ENCODE measurements around the gene SERPINA3.
"Not testable (repeated sequence)": the region's sequence is repeated elsewhere in the genome, so short reads cannot be mapped to it uniquely, and the experiment has no call there.

Gene SERPINA3

DNA sequence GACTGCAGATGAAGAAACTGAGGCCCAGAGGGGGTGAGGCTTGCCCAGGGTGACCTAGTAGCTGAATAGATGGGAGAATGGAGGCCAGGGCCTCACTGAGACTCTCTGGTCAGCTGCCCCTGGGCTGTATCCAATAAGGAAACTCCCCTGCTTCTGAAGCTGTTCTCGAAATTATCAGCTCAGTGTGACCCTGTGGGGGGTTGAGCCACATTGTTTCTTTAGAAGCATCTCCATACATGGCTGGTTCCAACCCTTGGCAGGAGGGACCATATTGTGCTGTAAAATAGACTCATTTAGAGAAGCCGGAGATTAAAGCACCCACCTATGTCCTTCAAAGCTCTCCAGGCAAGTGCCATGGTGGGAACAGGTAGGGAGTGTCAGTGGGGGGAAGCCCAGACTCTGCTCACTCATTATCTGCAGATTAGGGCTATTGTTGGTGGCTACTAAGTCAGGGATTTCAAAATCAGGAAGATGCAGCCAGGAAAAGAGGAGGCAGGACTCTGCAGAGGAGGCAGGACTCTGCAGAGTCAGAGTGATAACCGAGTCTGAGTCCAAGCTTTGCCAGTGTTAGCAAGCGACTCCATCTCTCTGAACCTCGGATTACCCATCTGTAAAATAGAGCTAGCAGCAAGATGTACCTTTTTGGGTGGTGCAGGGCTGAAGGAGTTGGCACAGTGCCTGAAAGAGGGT lies 27.5 kb upstream of the SERPINA3 start:
- in situ Hi-C loops (cut with MboI; ENCODE audit: low sequenced_read_pairs) = no loop called here

DNA sequence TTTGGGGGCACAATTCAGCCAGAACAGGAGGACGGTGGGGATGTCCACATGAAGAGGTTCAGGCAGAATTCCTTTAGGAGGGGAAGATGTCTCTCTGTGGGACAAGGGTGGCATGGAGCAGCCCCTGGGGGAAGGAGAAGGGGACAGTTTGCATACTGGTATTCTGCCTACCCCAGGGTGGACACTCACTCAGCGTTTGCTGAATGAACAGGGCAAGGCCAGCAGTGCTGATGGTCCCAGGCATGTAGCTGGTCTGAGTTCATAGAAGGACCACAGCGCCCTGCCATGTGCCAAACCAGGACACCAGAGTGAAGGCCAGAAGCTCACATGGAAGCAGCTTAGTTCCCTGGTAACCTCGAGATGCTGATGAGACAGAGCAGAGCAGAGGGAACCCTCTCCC lies 25.6 kb upstream of the SERPINA3 start:
- in situ Hi-C loops (cut with MboI; ENCODE audit: low sequenced_read_pairs) = no loop called here

DNA sequence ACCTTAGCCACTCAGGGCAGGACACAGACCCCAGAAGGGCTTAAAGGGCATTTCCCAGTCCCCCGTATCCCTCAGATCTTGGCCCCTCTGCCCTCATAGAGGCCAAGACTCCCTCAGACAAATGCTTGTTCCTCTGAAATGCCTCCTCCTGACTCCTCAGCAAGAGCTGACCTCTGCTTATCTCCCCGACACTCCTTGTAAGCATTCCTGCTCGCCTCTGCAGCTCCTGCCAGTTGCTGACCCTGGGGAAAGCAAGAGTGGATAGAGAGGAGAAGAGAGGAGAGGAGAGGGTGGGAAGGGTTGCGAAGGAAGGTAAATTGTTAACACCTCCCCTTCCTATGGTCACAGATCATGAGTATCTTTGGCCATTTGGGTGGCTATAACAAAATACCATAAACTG lies 23.9 kb upstream of the SERPINA3 start:
- in situ Hi-C loops (cut with MboI; ENCODE audit: low sequenced_read_pairs) = no loop called here

DNA sequence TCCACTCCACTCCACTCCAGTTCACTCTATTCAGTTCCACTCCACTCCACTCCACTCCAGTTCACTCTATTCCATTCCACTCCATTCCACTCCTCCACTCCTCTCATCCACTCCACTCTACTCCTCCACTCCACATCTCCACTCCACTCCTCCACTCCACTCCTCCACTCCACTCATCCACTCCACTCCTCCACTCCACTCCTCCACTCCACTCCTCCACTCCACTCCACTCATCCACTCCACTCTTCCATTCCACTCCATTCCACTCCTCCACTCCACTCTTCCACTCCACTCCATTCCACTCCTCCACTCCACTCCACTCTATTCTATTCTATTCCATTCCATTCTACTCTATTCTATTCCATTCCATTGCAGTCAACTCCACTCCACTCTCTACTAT lies 21.1 kb upstream of the SERPINA3 start:
- in situ Hi-C loops (cut with MboI; ENCODE audit: low sequenced_read_pairs) = no loop called here

DNA sequence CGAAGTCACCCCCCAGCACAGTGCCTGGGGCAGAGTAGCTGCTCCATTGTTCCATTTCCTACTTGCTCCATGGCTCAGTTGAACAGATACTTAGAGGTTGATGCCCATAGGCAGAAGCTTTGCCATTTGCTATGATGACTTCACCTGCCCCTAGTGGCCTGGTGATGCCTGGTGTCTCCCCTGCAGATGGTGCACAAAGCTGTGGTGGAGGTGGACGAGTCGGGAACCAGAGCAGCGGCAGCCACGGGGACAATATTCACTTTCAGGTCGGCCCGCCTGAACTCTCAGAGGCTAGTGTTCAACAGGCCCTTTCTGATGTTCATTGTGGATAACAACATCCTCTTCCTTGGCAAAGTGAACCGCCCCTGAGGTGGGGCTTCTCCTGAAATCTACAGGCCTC lies 20.3 kb upstream of the SERPINA3 start:
- in situ Hi-C loops (cut with MboI; ENCODE audit: low sequenced_read_pairs) = no loop called here

DNA sequence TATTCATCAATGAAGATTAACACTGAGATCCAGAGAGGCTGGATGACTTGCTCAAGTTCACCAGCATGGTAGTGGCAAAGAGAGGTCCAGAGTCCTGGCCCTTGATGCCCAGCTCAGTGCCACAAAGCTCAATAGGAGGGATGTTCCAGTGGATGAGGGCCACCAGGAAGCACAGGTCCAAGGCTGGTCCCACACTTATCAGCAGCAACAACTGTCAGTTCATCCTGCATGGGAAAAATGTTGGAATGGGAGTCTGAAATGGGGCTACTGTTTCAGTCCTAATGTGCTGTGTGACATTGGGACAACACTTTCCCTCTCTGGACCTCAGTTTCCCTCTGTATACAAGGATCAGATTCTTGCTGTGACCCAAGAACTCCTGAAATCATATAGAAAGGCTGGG lies 19.7 kb upstream of the SERPINA3 start:
- in situ Hi-C loops (cut with MboI; ENCODE audit: low sequenced_read_pairs) = no loop called here

DNA sequence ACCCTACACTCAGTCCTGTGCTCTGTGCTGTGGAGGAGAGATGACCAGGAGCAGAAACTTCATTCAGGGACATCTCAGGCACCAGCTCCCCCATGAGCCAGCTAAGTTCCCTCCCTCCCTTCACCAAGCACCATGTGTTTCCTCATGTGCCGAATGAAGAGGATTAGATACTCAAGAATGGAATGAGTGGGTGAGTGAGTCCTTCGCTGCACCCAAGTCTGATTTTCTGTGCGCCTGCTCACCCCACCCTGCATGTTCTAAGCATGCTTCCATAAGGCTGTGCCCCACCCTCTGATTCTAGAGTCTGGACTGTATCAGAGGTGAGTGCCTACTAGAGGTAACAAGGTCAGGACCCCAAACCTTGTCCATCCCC lies 18.8 kb upstream of the SERPINA3 start:
- in situ Hi-C loops (cut with MboI; ENCODE audit: low sequenced_read_pairs) = no loop called here

DNA sequence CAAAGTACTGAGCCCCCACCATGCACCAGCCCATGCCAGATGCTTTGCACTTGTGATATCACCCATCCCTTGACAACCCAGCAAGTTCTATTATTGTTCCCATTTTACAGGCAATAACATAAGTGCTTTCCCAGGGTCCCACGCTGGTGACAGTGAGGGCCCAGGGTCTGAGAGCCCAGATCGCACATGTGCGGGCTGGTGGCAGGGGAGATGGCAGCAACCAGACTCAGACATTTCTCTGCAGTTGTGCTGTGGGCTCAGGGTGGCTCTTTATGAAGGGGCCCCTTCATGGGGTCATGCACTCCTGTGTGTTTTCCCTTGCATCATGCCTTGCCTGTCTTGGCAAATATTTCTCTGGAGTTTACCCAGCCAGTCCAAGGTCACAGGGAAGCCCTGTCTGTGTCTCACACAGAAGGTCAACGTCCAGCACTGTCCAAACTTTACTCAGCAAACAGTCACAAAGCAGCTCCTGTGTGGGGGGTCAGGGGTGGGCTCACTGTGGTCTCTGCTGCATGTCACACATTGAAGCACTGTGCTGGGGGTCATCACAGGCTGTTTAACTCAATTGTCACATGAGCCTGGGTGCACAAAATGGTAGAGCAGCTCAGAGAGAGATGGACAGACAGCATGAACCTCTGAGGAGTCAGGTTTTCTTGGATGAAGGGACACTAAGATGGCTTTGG lies 18.3 kb upstream of the SERPINA3 start:
- in situ Hi-C loops (cut with MboI; ENCODE audit: low sequenced_read_pairs) = no loop called here

DNA sequence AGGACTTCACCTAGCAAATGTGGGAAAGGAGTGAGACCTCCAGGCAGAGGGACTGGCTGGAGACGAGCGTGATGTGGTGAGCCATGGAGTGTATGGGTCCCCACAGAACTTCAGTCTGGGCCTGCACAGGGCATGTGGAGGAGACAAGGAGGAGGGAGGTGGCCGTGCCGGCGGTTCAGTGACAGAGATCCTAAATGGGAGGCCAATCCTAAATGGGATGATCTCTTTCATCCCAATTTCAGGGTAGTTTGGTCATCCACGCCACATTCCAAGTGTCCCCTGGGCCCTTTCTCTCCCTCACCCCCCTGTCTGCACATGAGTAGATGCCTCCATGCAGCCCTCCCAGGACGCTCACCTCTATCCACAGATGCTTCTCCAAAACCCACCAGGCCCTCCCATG lies 17.8 kb upstream of the SERPINA3 start:
- in situ Hi-C loops (cut with MboI; ENCODE audit: low sequenced_read_pairs) = no loop called here

DNA sequence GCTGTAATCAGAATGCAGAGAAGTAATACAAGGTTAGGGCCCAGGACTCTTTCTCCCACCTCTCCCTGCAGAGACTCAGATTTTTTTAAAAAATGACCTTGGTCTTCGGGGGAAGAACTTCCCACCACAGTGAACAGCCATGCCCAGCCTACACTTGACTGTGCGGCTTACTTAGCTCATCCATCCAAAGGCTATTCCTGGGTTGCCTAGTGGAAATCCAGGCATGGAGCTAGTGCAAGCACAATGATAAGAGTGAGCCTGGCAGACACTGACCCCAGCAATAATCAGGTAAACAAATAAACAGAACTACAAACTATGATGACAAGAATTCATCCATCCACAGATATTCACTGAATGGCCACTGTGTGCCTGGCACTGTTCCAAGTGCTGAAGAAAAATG lies 16.3 kb upstream of the SERPINA3 start:
- in situ Hi-C loops (cut with MboI; ENCODE audit: low sequenced_read_pairs) = no loop called here

DNA sequence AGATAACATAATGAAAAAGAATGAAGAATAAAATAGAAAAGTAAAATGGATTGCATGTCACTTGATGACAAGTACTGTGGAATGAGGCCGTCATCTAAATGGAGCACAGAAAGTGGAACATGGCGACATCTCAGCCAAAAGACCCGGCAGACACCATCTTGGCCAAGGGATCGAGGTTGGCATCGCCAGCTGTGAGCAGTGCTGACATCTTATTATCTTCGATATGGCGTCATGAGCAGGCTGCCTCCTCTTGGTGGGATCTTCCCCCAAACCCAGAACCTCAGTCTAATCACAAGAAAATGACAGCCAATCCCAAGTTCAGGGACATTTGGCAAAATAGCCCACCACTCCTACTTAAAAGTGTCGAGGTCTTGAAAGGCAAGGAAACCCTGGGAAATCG lies 15.8 kb upstream of the SERPINA3 start:
- in situ Hi-C loops (cut with MboI; ENCODE audit: low sequenced_read_pairs) = no loop called here

DNA sequence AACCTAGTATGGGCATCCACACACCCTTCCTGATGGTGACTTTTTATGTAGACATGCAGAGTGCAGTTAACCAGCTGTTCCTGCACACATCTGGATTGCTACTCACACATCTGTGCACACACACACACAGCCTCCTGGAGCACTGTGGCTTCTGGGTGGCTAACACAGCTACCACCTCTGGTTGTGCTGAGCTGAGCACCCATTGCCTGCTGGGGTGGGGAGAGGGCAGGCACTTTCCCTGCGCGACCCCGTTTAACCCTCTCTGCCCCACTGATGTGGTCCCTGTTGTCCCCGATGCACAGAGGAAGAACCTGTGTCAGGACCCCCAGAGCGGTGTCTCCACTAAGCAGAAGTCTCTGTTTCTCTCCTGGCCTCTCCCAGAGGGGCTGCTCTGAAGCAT lies 14.4 kb upstream of the SERPINA3 start:
- in situ Hi-C loops (cut with MboI; ENCODE audit: low sequenced_read_pairs) = no loop called here

DNA sequence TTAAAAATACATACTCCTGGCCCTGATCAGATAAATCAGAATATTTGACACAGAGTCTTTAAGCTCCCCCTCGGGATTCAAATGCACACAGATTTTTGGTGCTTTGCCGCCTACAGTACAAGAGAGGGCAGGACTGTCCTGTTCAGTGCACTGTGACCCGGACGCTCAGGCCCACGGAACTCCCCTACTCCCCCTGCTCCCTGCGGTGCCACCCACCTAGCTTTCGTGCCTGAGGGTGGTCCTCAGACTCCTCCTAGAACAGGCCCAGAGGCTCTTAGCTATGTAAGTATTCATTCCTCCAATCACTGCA lies 13.7 kb upstream of the SERPINA3 start:
- in situ Hi-C loops (cut with MboI; ENCODE audit: low sequenced_read_pairs) = no loop called here

DNA sequence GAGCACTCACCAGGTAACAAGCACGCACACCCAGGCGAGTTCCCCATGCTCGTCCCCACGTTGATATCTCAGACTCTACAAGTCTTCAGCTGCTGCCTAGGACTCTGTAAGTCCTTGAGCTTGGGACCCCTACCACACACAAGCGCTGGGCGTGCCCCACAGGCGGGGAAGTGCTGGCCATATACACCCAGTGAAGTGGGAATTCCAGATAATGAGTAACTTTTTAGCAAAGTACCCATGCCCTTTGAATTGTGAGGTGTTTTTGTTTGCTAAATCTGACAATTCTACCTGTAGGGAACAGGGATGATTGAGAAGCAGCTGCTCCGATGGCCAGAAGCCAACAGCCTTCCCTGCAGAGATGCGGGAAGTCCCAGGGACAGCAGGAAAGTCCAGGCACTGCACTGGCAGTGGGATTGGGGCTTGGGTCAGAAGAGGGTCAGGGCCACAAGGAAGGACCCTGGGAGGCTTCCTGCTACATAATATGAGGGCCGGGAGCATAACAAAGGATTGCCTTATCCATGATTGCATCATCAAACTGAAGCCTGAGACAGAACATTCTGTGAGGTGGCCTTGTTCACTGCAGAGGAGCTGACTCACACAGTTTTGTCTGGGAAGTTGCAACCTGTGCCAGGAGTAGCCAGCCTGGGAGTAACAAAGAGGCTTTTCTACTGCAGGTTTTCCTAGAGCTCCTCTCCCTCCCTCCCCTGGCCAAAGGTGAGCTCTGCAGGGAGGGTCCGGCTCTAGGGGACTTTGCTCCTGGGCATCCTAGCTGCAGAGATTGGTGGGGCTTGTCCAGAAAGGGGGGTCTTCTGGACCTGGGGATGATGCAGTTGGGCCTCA lies 13.2 kb upstream of the SERPINA3 start:
- in situ Hi-C loops (cut with MboI; ENCODE audit: low sequenced_read_pairs) = no loop called here

DNA sequence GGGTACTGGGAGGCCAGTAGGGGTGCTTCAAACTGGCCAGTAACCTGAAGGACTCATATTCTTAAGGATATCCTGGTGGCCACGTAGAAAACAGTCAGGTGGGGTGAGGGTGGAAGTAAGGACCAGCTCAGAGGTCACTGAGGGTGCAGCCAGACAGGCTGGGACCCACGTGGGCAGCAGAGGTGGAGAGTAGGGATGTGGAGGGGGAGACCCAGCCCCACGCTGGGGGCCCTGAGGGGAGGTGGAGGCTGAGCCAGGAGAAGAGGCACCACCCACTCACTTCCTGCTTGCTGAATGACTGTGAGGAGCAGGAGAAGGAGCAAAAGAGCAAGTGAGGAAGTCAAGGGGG lies 12.6 kb upstream of the SERPINA3 start:
- in situ Hi-C loops (cut with MboI; ENCODE audit: low sequenced_read_pairs) = no loop called here

DNA sequence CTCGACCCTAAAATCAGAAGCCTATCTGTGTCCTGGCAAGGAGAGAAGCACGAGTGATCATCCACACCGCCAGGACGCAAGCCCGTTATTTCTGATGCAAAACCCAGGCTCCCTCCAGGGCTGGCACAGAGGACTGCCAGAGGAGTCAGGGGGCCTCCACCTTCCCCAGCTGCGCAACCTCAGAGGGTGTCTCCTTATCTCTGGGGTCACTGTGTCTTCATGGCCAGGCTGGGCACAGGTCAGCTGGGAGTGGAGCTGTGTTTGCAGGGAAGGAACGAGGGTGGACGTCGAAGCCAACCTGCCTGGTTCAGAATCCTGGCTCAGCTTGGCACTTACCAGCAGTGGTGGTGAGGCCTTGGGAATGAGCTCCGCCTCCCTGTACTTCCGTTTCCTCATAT lies 12.0 kb upstream of the SERPINA3 start:
- in situ Hi-C loops (cut with MboI; ENCODE audit: low sequenced_read_pairs) = no loop called here

DNA sequence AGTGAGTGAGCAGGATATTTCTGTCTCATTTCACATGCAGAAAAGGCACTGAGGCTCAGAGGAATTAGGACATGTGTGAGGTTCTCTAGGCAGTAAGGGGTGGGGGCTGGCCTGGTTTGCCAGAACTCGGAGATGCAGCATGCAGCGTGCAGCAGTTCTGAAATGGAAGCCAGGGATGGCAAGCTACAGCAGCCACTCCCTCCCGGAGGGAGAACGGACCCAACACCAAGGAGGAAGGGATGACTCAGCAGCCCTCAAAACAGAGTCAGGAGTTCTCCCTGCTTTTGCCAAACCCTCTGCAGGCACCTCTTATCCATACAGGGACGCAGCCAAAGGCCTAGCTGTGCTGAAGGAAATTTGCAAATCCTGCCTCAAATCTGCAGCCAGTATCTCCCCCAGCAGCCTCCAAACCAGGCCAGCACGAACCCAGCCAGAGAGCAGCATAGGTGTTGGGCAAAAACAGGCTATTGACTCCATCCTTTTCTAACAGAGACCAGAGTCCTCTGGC lies 10.3 kb upstream of the SERPINA3 start:
- in situ Hi-C loops (cut with MboI; ENCODE audit: low sequenced_read_pairs) = no loop called here

DNA sequence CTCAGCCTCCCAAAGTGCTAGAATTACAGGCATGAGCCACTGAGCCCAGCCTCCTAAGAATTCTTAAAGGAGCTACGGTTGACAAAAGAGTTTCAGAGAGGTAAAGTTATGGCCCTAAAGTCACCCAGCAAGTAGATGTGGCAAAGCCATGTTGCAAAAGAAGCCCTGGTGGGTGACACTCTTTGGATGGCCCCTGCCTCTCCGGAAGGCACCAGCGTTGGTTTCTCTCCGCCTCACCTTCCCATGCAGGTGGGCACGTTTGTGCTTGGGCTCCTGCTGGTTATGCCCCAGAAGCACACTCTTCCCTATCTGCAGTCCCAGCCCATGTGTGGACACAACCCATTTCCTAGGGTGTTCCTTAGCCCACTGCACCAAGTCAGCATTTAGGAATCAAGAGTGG lies 9.5 kb upstream of the SERPINA3 start:
- in situ Hi-C loops (cut with MboI; ENCODE audit: low sequenced_read_pairs) = no loop called here

DNA sequence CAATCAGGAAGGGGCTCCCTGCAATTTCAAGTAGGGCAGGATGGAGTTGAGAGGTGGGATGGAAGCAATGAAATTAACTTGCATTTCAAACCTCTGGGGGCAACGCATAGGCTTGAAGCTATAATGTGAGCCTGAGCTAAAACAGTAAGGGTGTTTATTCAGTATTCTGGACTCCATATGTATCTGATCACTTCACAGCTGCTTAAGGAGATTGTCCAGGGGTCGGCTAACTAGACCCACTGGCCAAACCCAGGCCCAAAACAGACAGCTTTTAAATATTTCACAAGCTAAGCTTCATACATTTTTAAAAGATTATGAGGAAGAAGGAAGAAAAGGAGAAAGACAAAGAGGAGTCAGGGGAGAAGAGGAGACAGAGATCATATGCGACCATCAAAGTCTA lies 6.8 kb upstream of the SERPINA3 start:
- in situ Hi-C loops (cut with MboI; ENCODE audit: low sequenced_read_pairs) = no loop called here

DNA sequence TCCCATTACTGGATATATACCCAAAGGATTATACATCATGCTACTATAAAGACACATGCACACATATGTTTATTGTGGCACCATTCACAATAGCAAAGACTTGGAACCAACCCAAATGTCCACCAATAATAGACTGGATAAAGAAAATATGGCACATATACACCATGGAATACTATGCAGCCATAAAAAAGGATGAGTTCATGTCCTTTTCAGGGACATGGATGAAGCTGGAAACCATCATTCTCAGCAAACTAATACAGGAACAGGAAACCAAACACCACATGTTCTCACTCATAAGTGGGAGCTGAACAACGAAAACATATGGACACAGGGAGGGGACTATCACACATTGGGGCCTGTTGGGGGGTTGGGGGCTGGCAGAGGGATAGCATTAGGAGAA lies 3.2 kb upstream of the SERPINA3 start:
- in situ Hi-C loops (cut with MboI; ENCODE audit: low sequenced_read_pairs) = not testable (repeated sequence)

DNA sequence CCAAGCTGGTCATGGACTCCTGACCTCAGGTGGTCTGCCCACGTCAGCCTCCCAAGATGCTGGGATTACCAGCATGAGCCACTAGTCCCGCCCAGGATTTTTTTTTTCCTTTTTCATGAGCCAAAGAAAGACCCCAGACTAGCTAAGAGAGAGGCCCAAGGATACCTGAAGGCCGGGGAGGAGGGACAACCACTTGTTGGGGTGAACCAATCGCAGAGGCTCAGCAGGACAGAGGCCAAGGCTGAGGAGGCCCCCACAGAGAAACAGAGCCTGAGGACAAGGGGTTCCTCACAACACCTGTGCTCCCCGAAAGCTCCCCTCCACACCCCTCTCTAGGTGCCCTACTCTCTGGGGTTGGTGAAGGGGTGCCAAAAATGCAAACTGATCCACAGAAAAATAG lies 1.0 kb upstream of the SERPINA3 start:
- in situ Hi-C loops (cut with MboI; ENCODE audit: low sequenced_read_pairs) = no loop called here
